Breast epithelium (tissue), 4 donors: ENCODE results near the gene TNC. TPM values are rescaled to one million over a fixed set of nuclear protein-coding genes. Genes with fewer than 3 reads are reported as not detected.
A peak's percentile ranks its signal among the peaks of the same experiment; 100 is the strongest.

Experiments
- DNase-seq, 2 donors: peaks; one replicate each; pipeline ENCODE4 v3.0.0-alpha.2; 2019; ENCODE audit warnings: low spot score in 2 of 2
- H3K27ac ChIP-seq, 2 donors: fragments of 200-600 bp; sonication (generic) in 1 of 2; one replicate each; pipeline ENCODE4 v1.5.1; 2016 to 2019; ENCODE audit warnings: mild to moderate bottlenecking in 1 of 2
- H3K27me3 ChIP-seq, 2 donors: fragments of 200-600 bp; sonication (generic) in 1 of 2; one replicate each; pipeline versions ENCODE4 v1.5.1 to v1.6.0; 2017 to 2019; ENCODE audit warnings: control low read depth in 1 of 2, mild to moderate bottlenecking in 1 of 2
- H3K36me3 ChIP-seq: fragments of 200-600 bp; one replicate; pipeline ENCODE4 v1.5.1; 2019
- H3K4me1 ChIP-seq, 2 donors: fragments of 200-600 bp; sonication (generic); one replicate each; pipeline ENCODE4 v1.5.1; 2016 to 2019; ENCODE audit warnings: control low read depth in 1 of 2
- H3K4me3 ChIP-seq, 3 donors: fragments of 200-600 bp; sonication (generic); 1 replicate in 2 of 3; 2 replicates in 1 of 3; pipeline ENCODE4 v1.5.1; 2016 to 2019; ENCODE audit warnings: mild to moderate bottlenecking in 3 of 3, moderate library complexity in 2 of 3
- H3K9me3 ChIP-seq, 2 donors: fragments of 200-600 bp; sonication (generic) in 1 of 2; one replicate each; pipeline ENCODE4 v1.5.1; 2016 to 2019; ENCODE audit warnings: control low read depth in 1 of 2
- CTCF ChIP-seq, 3 donors: fragments of 450-650 bp; IDR thresholded peaks; one replicate each; pipeline ENCODE4 v1.5.1; 2016 to 2017; ENCODE audit warnings: antibody characterized with exemption in 3 of 3, mild to moderate bottlenecking in 3 of 3, moderate library complexity in 3 of 3
- POLR2A ChIP-seq: fragments of 450-650 bp; IDR thresholded peaks from one replicate; pipeline ENCODE4 v1.6.1; 2016; ENCODE audit warnings: antibody characterized with exemption, mild to moderate bottlenecking, moderate library complexity
- POLR2AphosphoS5 ChIP-seq, 3 donors: sonication (generic); formaldehyde crosslinking; IDR thresholded peaks; one replicate each; pipeline ENCODE4 v1.6.1; 2017; ENCODE audit warnings: antibody characterized with exemption in 3 of 3
- intact Hi-C: fragments of 100-400 bp; cut with DNase I; formaldehyde crosslinking; loops from one replicate; pipeline ENCODE4 v1.15.1; 2023; ENCODE audit warnings: low total_unique reads
- total RNA-seq, 3 donors: library from RNA; depleted of rRNA; stranded (reverse); fragments of >200 nt; gene quantifications; one replicate each; pipeline ENCODE4 v1.1.0, GENCODE V29; 2016

TNC gene
- total RNA-seq, 3 donors from 2014 or later: 2.4 to 58.0 (median 44.6) TPM

- H3K27ac ChIP-seq: no peak overlapping the region
- no peak for DNase-seq
- intact Hi-C loops: no loop called here
These were observed 2.0 kb downstream of the TNC start for GRCh38 chr9:115115924-115116323.

GRCh38 chr9:115115117-115115880, 2.7 kb downstream of the TNC start:
- Histone ChIP-seq H3K36me3 (no peaks in the 10 kb centered on the region), H3K27ac (peak overlapping the region in 1 of 2 donors; percentile 31), H3K27me3 (no peaks in the 10 kb centered on the region), H3K9me3 (no peaks in the 10 kb centered on the region), H3K4me3 (no peak overlapping the region), H3K4me1 (no peaks in the 10 kb centered on the region)
- TF ChIP-seq CTCF (IDR thresholded peaks at IDR 0.05) (no peak), POLR2A (no peak), POLR2AphosphoS5 (IDR thresholded peaks at IDR 0.05) (no peak)
- no peak for DNase-seq
- intact Hi-C loops: no loop called here

More at GRCh38 chr9:115115924-115116323, 2.0 kb downstream of the TNC start:
- H3K9me3 ChIP-seq: no peaks in the 10 kb centered on the region
- no peaks in the 10 kb centered on the region for H3K27me3 ChIP-seq
- no peaks in the 10 kb centered on the region for H3K36me3 ChIP-seq
- H3K4me3 ChIP-seq: peak overlapping the region; percentile 26 to 62 (median 47)
- TF ChIP-seq CTCF (IDR thresholded peaks at IDR 0.05) (no peak), POLR2AphosphoS5 (IDR thresholded peaks at IDR 0.05) (no peak), POLR2A (no peak)
- H3K4me1 ChIP-seq: no peaks in the 10 kb centered on the region

- H3K9me3 ChIP-seq: no peaks in the 10 kb centered on the region
- no peaks in the 10 kb centered on the region for H3K36me3 ChIP-seq
- DNase-seq: no peak
- TF ChIP-seq POLR2AphosphoS5 (IDR thresholded peaks at IDR 0.05): no peak
- TF ChIP-seq CTCF (IDR thresholded peaks at IDR 0.05): no peak
- no peak for TF ChIP-seq POLR2A
- peak overlapping the region; percentile 10 to 37 for H3K27ac ChIP-seq
- H3K4me3 ChIP-seq: no peak overlapping the region
- no peaks in the 10 kb centered on the region for H3K4me1 ChIP-seq
- intact Hi-C loops: loop anchor here (5.0 kb wide), 1 partner anchor 522 kb away; no protein-coding TSS in a partner anchor
- H3K27me3 ChIP-seq: no peaks in the 10 kb centered on the region
These were observed 3.4 kb downstream of the TNC start for GRCh38 chr9:115114546-115114945.

GRCh38 chr9:115114084-115114483, 3.9 kb downstream of the TNC start:
- no peaks in the 10 kb centered on the region for H3K27me3 ChIP-seq
- no peak for TF ChIP-seq POLR2A
- TF ChIP-seq CTCF (IDR thresholded peaks at IDR 0.05): no peak
- TF ChIP-seq POLR2AphosphoS5 (IDR thresholded peaks at IDR 0.05): no peak
- H3K4me1 ChIP-seq: no peaks in the 10 kb centered on the region
- intact Hi-C loops: loop anchor here (5.0 kb wide), 1 partner anchor 522 kb away; no protein-coding TSS in a partner anchor
- DNase-seq: no peak
- peak overlapping the region; percentile 10 to 37 for H3K27ac ChIP-seq
- no peaks in the 10 kb centered on the region for H3K9me3 ChIP-seq
- H3K4me3 ChIP-seq: no peak overlapping the region
- no peaks in the 10 kb centered on the region for H3K36me3 ChIP-seq

- no peak for TF ChIP-seq POLR2AphosphoS5 (IDR thresholded peaks at IDR 0.05)
- no peak for TF ChIP-seq POLR2A
- no peak for TF ChIP-seq CTCF (IDR thresholded peaks at IDR 0.05)
- Histone ChIP-seq H3K27me3 (no peaks in the 10 kb centered on the region), H3K4me3 (no peak overlapping the region), H3K9me3 (no peaks in the 10 kb centered on the region), H3K4me1 (peaks cover 0 to 7% of the 10 kb centered on the region in 2 donors), H3K27ac (peak overlapping the region in 1 of 2 donors; percentile 5), H3K36me3 (no peaks in the 10 kb centered on the region)
- no peak for DNase-seq
- intact Hi-C loops: loop anchor here (5.0 kb wide), 1 partner anchor 520 kb away; no protein-coding TSS in a partner anchor
These were observed 6.1 kb downstream of the TNC start for GRCh38 chr9:115111874-115112273.
